Activated T-cell treated with anti-CD3 and anti-CD28 coated beads, Interleukin-2, amount 50 U/mL, for 72 hours (primary cell): ENCODE measurements around the gene ST3GAL5. TPM values are rescaled to one million over a fixed set of nuclear protein-coding genes. Genes with fewer than 3 reads are reported as not detected.
A peak's percentile ranks its signal among the peaks of the same experiment; 100 is the strongest.
"Not testable (repeated sequence)": the region's sequence is repeated elsewhere in the genome, so short reads cannot be mapped to it uniquely, and the experiment has no call there.

Source experiments
- ATAC-seq, 2 donors: fragments of 150-1000 bp; cut with Tn5 transposase; replicated peaks in 1 of 2; 2 replicates each; pipeline ENCODE4 v1.10.0; 2021; ENCODE audit warnings: moderate library complexity in 2 of 2, mild to moderate bottlenecking in 1 of 2
- DNase-seq, 2 donors: peaks; one replicate each; pipeline ENCODE4 v3.0.0; 2021 to 2022; ENCODE audit warnings: mixed read lengths in 1 of 2
- H3K27ac Mint-ChIP-seq: one replicate; pipeline ENCODE4 v1.8.0; 2022; ENCODE audit warnings: mild to moderate bottlenecking, moderate library complexity, mixed read lengths
- H3K27me3 Mint-ChIP-seq: one replicate; pipeline ENCODE4 v1.8.0; 2022; ENCODE audit warnings: low read depth, mixed read lengths
- H3K36me3 Mint-ChIP-seq, 2 donors: one replicate each; pipeline ENCODE4 v1.8.0; 2022; ENCODE audit warnings: mixed read lengths in 2 of 2, mild to moderate bottlenecking in 1 of 2; ENCODE audit not compliant: insufficient read depth in 2 of 2
- H3K4me1 Mint-ChIP-seq: one replicate; pipeline ENCODE4 v1.8.0; 2022; ENCODE audit warnings: low read depth, mixed read lengths
- H3K4me3 Mint-ChIP-seq, 2 donors: one replicate each; pipeline ENCODE4 v1.8.0; 2022; ENCODE audit warnings: mild to moderate bottlenecking in 2 of 2, mixed read lengths in 2 of 2, moderate library complexity in 2 of 2
- H3K9me3 Mint-ChIP-seq, 2 donors: one replicate each; pipeline ENCODE4 v1.8.0; 2022; ENCODE audit warnings: mixed read lengths in 2 of 2
- total RNA-seq, 2 donors: library from RNA; stranded (reverse); gene quantifications; one replicate each; pipeline ENCODE4 v1.2.3, GENCODE V29; 2022

The ST3GAL5 gene
- total RNA-seq, 2 donors from 2014 or later = 10.4 to 11.3 TPM

GRCh38 chr2:85847051-85847588 lies 41.7 kb downstream of the ST3GAL5 start:
- peaks cover 2 to 4% of the 10 kb centered on the region in 2 donors for H3K36me3 Mint-ChIP-seq
- no peaks in the 10 kb centered on the region for H3K27me3 Mint-ChIP-seq
- ATAC-seq = no peak
- peaks cover 3 to 4% of the 10 kb centered on the region in 2 donors for H3K9me3 Mint-ChIP-seq
- peaks cover 17% of the 10 kb centered on the region for H3K4me1 Mint-ChIP-seq
- H3K4me3 Mint-ChIP-seq = no peak overlapping the region
- H3K27ac Mint-ChIP-seq = no peak overlapping the region
- DNase-seq = no peak

- H3K4me3 Mint-ChIP-seq = no peak overlapping the region
- H3K4me1 Mint-ChIP-seq = peaks cover 10% of the 10 kb centered on the region
- ATAC-seq (no peak), DNase-seq (no peak)
- H3K27ac Mint-ChIP-seq = peak overlapping the region; percentile 22
- H3K27me3 Mint-ChIP-seq = no peaks in the 10 kb centered on the region
- peaks cover 4 to 6% of the 10 kb centered on the region in 2 donors for H3K36me3 Mint-ChIP-seq
- H3K9me3 Mint-ChIP-seq = peaks cover 3 to 4% of the 10 kb centered on the region in 2 donors
Observed at GRCh38 chr2:85846411-85846810, 42.4 kb downstream of the ST3GAL5 start.

GRCh38 chr2:85844486-85844885 lies 44.3 kb downstream of the ST3GAL5 start:
- peaks cover 4 to 6% of the 10 kb centered on the region in 2 donors for H3K36me3 Mint-ChIP-seq

GRCh38 chr2:85843543-85843942 lies 45.2 kb downstream of the ST3GAL5 start:
- Mint-ChIP-seq H3K27me3 (no peaks in the 10 kb centered on the region), H3K4me3 (no peak overlapping the region), H3K27ac (peak overlapping the region; percentile 71), H3K9me3 (peaks cover 3 to 4% of the 10 kb centered on the region in 2 donors), H3K36me3 (peaks cover 4 to 6% of the 10 kb centered on the region in 2 donors), H3K4me1 (peaks cover 4% of the 10 kb centered on the region)
- ATAC-seq (no peak), DNase-seq (no peak)

More at GRCh38 chr2:85844486-85844885, 44.3 kb downstream of the ST3GAL5 start:
- peaks cover 3 to 4% of the 10 kb centered on the region in 2 donors for H3K9me3 Mint-ChIP-seq
- H3K27me3 Mint-ChIP-seq = no peaks in the 10 kb centered on the region
- DNase-seq (no peak), ATAC-seq (no peak)
- H3K4me1 Mint-ChIP-seq = peaks cover 6% of the 10 kb centered on the region
- H3K4me3 Mint-ChIP-seq = no peak overlapping the region
- no peak overlapping the region for H3K27ac Mint-ChIP-seq

GRCh38 chr2:85840091-85840490 lies 48.7 kb downstream of the ST3GAL5 start:
- peak; percentile 34 to 38 for DNase-seq
- no peak overlapping the region for H3K27ac Mint-ChIP-seq

GRCh38 chr2:85839461-85839860 lies 49.3 kb downstream of the ST3GAL5 start:
- no peak for DNase-seq
- Mint-ChIP-seq H3K27ac (peak overlapping the region; percentile 59), H3K9me3 (peaks cover 5 to 8% of the 10 kb centered on the region in 2 donors), H3K4me1 (no peaks in the 10 kb centered on the region), H3K36me3 (peaks cover 5 to 7% of the 10 kb centered on the region in 2 donors), H3K4me3 (no peak overlapping the region), H3K27me3 (no peaks in the 10 kb centered on the region)
- ATAC-seq = no peak

More at GRCh38 chr2:85840091-85840490, 48.7 kb downstream of the ST3GAL5 start:
- no peaks in the 10 kb centered on the region for H3K4me1 Mint-ChIP-seq
- peak; percentile 91 to 93 for ATAC-seq
- peaks cover 4 to 8% of the 10 kb centered on the region in 2 donors for H3K9me3 Mint-ChIP-seq
- H3K4me3 Mint-ChIP-seq = no peak overlapping the region
- H3K36me3 Mint-ChIP-seq = peaks cover 5 to 6% of the 10 kb centered on the region in 2 donors
- H3K27me3 Mint-ChIP-seq = no peaks in the 10 kb centered on the region

- Mint-ChIP-seq H3K4me1 (no peaks in the 10 kb centered on the region), H3K9me3 (peaks cover 5 to 7% of the 10 kb centered on the region in 2 donors), H3K4me3 (no peak overlapping the region), H3K27me3 (no peaks in the 10 kb centered on the region), H3K27ac (peak overlapping the region; percentile 16), H3K36me3 (peaks cover 5 to 7% of the 10 kb centered on the region in 2 donors)
- DNase-seq = no peak
- no peak for ATAC-seq
Observed at GRCh38 chr2:85838641-85839040, 50.1 kb downstream of the ST3GAL5 start.

- peak overlapping the region; percentile 16 for H3K27ac Mint-ChIP-seq
- peaks cover 4 to 6% of the 10 kb centered on the region in 2 donors for H3K36me3 Mint-ChIP-seq
- DNase-seq (no peak), ATAC-seq (no peak)
- no peak overlapping the region for H3K4me3 Mint-ChIP-seq
- H3K9me3 Mint-ChIP-seq = peaks cover 1 to 4% of the 10 kb centered on the region in 2 donors
- H3K27me3 Mint-ChIP-seq = no peaks in the 10 kb centered on the region
- H3K4me1 Mint-ChIP-seq = no peaks in the 10 kb centered on the region
Observed at GRCh38 chr2:85838181-85838580, 50.6 kb downstream of the ST3GAL5 start.

GRCh38 chr2:85834466-85834865 lies 54.3 kb downstream of the ST3GAL5 start:
- Mint-ChIP-seq H3K9me3 (peaks cover 1 to 4% of the 10 kb centered on the region in 2 donors), H3K27me3 (no peaks in the 10 kb centered on the region), H3K36me3 (peaks cover 3 to 4% of the 10 kb centered on the region in 2 donors), H3K27ac (no peak overlapping the region), H3K4me3 (no peak overlapping the region), H3K4me1 (peaks cover 22% of the 10 kb centered on the region)
- ATAC-seq = no peak
- no peak for DNase-seq

GRCh38 chr2:85831735-85832134 lies 57.1 kb downstream of the ST3GAL5 start:
- ATAC-seq (peak; percentile 68 to 75), DNase-seq (no peak)
- peaks cover 8% of the 10 kb centered on the region for H3K27me3 Mint-ChIP-seq
- H3K36me3 Mint-ChIP-seq = peaks cover 3 to 4% of the 10 kb centered on the region in 2 donors
- H3K4me3 Mint-ChIP-seq = no peak overlapping the region
- peaks cover 41% of the 10 kb centered on the region for H3K4me1 Mint-ChIP-seq
- no peak overlapping the region for H3K27ac Mint-ChIP-seq
- peaks cover 1 to 4% of the 10 kb centered on the region in 2 donors for H3K9me3 Mint-ChIP-seq

GRCh38 chr2:85830645-85831044 lies 58.1 kb downstream of the ST3GAL5 start:
- no peak overlapping the region for H3K27ac Mint-ChIP-seq
- no peak for DNase-seq
- peak; percentile 35 to 40 for ATAC-seq
- H3K4me1 Mint-ChIP-seq = peaks cover 41% of the 10 kb centered on the region
- H3K27me3 Mint-ChIP-seq = peaks cover 9% of the 10 kb centered on the region
- H3K9me3 Mint-ChIP-seq = peaks cover 1 to 2% of the 10 kb centered on the region in 2 donors
- peaks cover 3 to 4% of the 10 kb centered on the region in 2 donors for H3K36me3 Mint-ChIP-seq
- H3K4me3 Mint-ChIP-seq = no peak overlapping the region

GRCh38 chr2:85829394-85829793 lies 59.4 kb downstream of the ST3GAL5 start:
- not testable (repeated sequence) for H3K27me3 Mint-ChIP-seq, H3K9me3 Mint-ChIP-seq, H3K4me3 Mint-ChIP-seq, H3K36me3 Mint-ChIP-seq, H3K27ac Mint-ChIP-seq, ATAC-seq, DNase-seq
- H3K4me1 Mint-ChIP-seq = peaks cover 41% of the 10 kb centered on the region

- no peak for ATAC-seq
- Mint-ChIP-seq H3K4me1 (peaks cover 41% of the 10 kb centered on the region), H3K27me3 (peaks cover 9% of the 10 kb centered on the region), H3K4me3 (no peak overlapping the region), H3K27ac (no peak overlapping the region), H3K9me3 (no peaks in the 10 kb centered on the region), H3K36me3 (peaks cover 0 to 1% of the 10 kb centered on the region in 2 donors)
- no peak for DNase-seq
Observed at GRCh38 chr2:85828725-85829124, 60.1 kb downstream of the ST3GAL5 start.
